SHP77 (cell line): ENCODE measurements around the gene ICE1.
"Not testable (repeated sequence)": the region's sequence is repeated elsewhere in the genome, so short reads cannot be mapped to it uniquely, and the experiment has no call there.

Source experiments
- DNase-seq, 2 experiments: peaks; one replicate each; lab custom pipeline; 2025; lab: John Stamatoyannopoulos, UW

The ICE1 gene

GRCh38 chr5:5453131-5453530 lies 30.7 kb downstream of the ICE1 start:
- DNase-seq, result no peak

- DNase-seq, result no peak
These were observed 31.9 kb downstream of the ICE1 start for GRCh38 chr5:5454391-5454790.

GRCh38 chr5:5456858-5457257 lies 34.4 kb downstream of the ICE1 start:
- DNase-seq, result no peak

DNA sequence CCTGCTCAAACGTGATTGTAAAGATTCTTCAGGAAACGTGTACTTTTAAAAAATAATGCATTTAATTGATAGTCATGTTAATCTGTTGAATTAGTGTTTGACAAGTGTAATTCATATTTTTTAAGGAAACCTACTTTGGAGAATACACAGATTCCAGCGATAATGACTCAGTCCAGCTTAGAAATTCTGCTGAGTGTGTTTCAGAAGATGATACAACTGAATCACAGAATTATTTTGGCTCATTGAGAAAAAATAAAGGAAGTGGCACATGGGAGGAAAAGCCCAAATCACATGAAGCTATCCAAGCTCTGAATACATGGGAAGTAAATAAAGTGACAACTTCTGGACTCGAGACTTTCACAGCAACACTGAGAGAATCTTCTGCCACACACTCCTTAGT lies 37.8 kb downstream of the ICE1 start:
- no peak for DNase-seq

DNA sequence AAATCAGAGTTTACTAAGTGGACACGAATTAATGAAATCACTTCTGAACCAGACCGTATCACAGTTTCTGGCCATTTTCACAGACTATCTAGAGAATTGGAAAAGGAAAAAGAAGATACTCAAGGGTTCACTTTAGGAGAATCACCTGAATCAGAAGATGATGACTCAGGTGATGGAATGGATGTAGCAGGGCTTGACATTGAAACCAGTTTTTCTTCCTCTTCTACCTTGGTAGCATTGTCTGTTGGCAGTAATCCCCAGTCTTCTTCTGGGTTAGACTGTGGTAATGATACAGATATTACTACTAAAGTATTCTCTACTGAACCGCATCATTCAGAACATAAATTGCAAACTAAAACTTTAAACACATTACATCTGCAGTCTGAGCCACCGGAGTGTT lies 38.5 kb downstream of the ICE1 start:
- no peak for DNase-seq

- no peak for DNase-seq
These were observed 41.7 kb downstream of the ICE1 start for GRCh38 chr5:5464036-5464715.

DNA sequence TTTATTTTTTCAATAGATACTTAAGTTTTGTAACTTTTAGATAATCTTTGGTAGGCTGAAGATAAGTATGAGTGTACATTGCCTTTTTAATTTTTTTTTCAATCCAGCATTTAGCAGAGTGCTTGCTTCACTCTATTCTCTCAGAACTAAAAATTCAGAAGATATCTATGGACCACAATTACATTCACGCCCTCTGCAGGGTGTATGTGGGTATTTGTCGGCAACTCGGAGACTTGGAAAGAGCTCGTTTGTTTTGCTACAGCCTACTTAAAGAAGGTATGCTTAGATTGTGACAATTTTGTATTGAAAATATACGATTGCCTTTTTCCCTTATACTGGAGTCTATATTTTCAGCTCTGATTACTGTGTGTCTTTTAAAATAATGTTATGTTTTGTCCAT lies 43.8 kb downstream of the ICE1 start:
- DNase-seq, result no peak

GRCh38 chr5:5467737-5468136 lies 45.3 kb downstream of the ICE1 start:
- DNase-seq, result no peak

DNA sequence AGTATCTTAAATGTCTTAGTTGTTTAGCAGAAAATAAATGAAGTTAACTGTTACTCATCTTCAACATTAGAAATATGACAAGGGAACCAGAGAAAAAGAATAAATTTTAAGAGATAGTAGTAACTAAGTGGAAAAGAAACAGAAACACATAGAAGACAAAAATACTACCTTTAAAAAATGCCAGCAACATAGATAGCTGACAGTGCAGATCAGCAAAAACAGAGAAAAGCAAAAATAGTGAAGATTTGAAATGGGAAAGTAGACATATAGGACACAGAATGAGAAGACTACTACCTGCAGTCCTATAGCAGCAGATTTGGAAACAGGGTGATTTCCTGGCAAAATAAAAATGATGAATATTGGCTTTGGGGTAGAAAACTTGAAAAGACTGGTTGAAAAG lies 48.5 kb downstream of the ICE1 start:
- no peak for DNase-seq

- no peak for DNase-seq
These were observed 50.7 kb downstream of the ICE1 start for GRCh38 chr5:5473226-5473625.

DNA sequence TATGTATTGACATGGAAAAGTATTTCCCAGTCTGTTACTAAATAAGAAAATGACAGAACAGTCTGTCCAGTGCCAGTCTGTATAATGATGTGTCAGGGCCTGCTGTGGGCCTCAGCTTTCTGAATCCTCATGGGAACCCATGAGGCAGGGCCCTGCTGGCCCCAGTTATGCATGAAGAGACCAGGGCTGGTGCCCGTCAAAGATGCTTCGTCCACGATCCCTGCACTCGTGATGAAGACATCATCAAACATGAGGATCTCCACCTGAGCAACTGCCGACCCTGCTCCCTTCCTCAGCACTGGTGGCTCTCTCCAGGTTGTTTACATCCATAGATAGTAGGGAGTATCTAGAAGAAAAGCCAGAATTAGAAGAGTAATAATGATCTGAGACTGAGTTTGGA lies 52.5 kb downstream of the ICE1 start:
- DNase-seq, result no peak

GRCh38 chr5:5475975-5476374 lies 53.5 kb downstream of the ICE1 start:
- no peak for DNase-seq

- DNase-seq, result not testable (repeated sequence)
These were observed 57.1 kb downstream of the ICE1 start for GRCh38 chr5:5479578-5479977.

- no peak for DNase-seq
These were observed 58.1 kb downstream of the ICE1 start for GRCh38 chr5:5480481-5481111.

DNA sequence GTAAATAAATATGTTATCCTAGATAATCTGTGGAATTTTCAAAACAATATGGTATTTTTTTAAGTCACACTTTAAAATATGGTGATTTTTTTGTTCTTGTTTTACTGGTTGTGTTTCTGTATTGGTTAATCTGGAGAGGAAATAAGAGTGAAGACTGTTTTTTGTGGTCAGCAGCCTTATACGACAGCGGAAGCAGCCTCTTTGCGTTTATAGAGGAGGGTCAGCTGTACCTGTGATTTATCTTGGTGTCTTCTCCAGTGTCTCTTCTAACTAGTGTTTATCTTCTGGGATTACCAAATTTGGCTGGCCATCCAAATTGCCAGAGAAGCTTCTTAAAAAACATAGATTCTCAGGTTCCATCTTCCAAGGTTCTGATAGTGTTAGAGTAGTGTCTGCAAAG lies 58.7 kb downstream of the ICE1 start:
- DNase-seq, result no peak

- no peak for DNase-seq
These were observed 59.2 kb downstream of the ICE1 start for GRCh38 chr5:5481633-5482032.

- DNase-seq, result no peak
These were observed 60.9 kb downstream of the ICE1 start for GRCh38 chr5:5483350-5483749.

- no peak for DNase-seq
These were observed 61.6 kb downstream of the ICE1 start for GRCh38 chr5:5483880-5484598.

DNA sequence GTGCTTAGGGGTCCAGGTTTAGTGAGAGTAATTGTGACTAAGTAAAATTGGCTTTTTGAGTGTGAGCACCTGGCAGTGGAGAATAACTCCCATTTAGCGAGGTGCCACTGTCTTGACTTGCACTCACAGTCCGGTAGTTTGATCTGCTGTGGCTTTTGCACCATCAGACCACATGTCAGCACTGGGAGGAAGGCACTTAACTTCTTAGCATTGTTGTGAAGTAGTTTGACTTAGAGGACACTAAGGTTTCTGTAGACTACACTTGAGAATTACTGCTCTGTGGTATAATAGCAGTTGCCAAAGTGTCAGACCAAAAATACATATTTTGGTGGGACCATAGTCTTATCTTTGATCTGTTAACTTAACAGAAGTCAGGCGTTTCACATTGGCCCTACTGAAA lies 63.6 kb downstream of the ICE1 start:
- DNase-seq, result no peak

- no peak for DNase-seq
These were observed 65.3 kb downstream of the ICE1 start for GRCh38 chr5:5487585-5488360.

DNA sequence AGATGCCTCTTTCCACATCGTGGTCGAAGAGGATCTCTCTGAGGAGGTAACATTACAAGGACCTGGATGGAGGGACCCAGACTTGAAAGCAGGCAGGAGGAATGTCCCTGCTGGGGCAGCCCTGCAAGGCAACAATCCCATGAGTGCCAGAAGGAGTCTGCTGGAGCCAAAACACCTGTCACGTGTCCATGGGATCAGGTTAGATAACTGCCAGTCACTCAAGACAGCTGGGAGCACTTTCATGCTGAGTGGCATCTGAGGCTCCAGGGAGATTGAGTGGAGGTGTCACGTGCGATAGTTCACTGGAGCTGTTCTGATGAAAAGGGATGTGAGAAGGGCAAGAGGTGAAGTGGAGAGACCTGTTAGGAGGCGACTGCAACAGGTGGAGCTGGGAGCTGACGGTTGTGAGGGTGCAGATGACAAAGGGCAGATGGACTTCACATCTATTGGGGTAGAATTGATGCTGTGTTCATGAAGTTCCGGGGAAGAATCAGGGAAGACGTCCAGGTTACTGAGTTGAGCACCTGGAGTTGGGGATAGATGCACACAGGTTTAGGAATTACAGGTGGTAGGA lies 68.4 kb downstream of the ICE1 start:
- no peak for DNase-seq
